ENCODE results near the gene PLEKHB1. TPM values are rescaled to one million over a fixed set of nuclear protein-coding genes. Genes with fewer than 3 reads are reported as not detected.
A peak's percentile ranks its signal among the peaks of the same experiment; 100 is the strongest.

Gene PLEKHB1
- total RNA-seq, 2 experiments from 2014 or later: 2.3 to 11.8 TPM

DNA sequence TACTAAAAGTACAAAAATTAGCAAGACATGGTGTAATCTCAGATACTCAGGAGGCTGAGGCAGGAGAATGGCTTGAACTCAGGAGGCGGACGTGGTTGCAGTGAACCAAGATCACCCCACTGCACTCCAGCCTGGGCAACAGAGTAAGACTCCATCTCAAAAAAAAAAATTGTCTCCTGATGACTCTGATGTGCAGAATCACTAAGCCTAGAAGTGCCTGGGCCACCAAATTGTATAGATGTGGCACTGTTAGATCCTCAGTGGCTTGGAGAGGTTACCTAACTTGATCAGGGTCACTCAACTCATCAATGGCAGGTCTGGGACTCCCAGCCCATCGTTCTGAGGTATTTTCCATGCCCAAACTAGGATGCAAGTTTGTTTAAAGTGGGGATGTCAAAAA lies 10.6 kb downstream of the PLEKHB1 start:
- TF ChIP-seq, protein P1, sequence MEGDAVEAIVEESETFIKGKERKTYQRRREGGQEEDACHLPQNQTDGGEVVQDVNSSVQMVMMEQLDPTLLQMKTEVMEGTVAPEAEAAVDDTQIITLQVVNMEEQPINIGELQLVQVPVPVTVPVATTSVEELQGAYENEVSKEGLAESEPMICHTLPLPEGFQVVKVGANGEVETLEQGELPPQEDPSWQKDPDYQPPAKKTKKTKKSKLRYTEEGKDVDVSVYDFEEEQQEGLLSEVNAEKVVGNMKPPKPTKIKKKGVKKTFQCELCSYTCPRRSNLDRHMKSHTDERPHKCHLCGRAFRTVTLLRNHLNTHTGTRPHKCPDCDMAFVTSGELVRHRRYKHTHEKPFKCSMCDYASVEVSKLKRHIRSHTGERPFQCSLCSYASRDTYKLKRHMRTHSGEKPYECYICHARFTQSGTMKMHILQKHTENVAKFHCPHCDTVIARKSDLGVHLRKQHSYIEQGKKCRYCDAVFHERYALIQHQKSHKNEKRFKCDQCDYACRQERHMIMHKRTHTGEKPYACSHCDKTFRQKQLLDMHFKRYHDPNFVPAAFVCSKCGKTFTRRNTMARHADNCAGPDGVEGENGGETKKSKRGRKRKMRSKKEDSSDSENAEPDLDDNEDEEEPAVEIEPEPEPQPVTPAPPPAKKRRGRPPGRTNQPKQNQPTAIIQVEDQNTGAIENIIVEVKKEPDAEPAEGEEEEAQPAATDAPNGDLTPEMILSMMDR (conservative IDR thresholded peaks at IDR 0.05; ENCODE audit: low read length): no peak
- no peak for TF ChIP-seq EZH2phosphoT487 (IDR thresholded peaks at IDR 0.05; ENCODE audit: borderline replicate concordance, low read depth, low read length)
- Histone ChIP-seq H3K4me1 (ENCODE audit: insufficient read depth, low read length, poor library complexity, severe bottlenecking) (no peaks in the 10 kb centered on the region), H3K4me2 (ENCODE audit: low read length) (no peak overlapping the region), H3K9me3 (ENCODE audit: low read length) (no peaks in the 10 kb centered on the region), H2AFZ (ENCODE audit: low read length) (no peak overlapping the region), H3K9me2 (ENCODE audit: insufficient read depth, low read length) (no peaks in the 10 kb centered on the region), H3K27ac (ENCODE audit: low read depth, low read length, poor library complexity, severe bottlenecking) (no peak overlapping the region), H4K20me1 (ENCODE audit: insufficient read depth, low read length) (no peaks in the 10 kb centered on the region), H3K4me3 (ENCODE audit: low read depth, low read length, poor library complexity, severe bottlenecking) (no peak overlapping the region), H3K36me3 (ENCODE audit: insufficient read depth, low read length) (no peaks in the 10 kb centered on the region), H3K79me2 (ENCODE audit: insufficient read depth, low read depth, low read length) (no peaks in the 10 kb centered on the region)
- intact Hi-C loops (cut with micrococcal nuclease; ENCODE audit: unreplicated experiment): no loop called here
- POLR2A ChIA-PET: no interaction called here
- CTCF ChIA-PET (ENCODE audit: unreplicated experiment): no interaction called here
- no TSS peak for BruUV-seq (replicated peaks)
- DNase-seq (ENCODE audit: low spot score): no peak

DNA sequence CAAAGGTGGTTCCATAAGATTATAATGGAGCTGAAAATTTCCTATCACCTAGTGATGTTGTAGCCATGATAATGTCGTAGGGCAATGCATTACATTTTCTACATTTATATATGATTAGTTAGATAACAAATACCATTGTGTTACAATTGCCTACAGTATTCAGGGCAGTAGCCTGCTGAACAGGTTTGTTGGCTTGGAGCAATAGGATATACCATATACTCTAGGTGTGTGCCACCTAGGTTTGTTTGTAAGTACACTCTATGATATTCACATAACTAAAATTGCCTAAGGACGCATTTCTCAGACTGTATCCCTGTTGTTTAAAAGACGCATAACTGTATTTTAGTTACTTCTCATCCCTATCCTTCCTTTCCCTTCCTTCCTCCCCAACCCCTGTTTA lies 13.6 kb downstream of the PLEKHB1 start:
- no peak for TF ChIP-seq EZH2phosphoT487 (IDR thresholded peaks at IDR 0.05; ENCODE audit: borderline replicate concordance, low read depth, low read length)
- TF ChIP-seq, protein P1 (conservative IDR thresholded peaks at IDR 0.05; ENCODE audit: low read length): no peak

DNA sequence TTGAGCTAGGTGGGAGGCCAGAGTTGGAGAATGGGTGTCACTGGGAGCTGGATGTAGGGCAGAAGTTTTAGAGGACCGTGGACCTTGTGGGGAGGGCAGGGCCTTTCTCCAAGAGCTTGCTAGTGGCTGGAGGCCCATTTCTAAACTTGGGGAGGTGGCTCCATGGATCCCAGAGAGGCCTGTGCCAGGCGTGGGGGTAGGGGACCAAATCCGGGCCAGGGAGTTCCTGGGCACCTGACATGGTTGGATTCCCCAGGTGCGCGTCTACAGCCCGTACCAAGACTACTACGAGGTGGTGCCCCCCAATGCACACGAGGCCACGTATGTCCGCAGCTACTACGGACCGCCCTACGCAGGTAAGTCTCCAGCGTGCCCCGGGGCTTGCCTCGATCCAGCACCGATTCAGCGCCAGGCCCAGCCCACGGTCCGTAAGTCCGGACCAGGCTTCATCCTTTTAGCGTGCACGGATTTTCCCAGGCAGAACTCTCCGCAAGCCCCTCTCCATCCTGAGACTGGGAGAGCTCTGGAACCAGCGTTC lies 14.2 kb downstream of the PLEKHB1 start:
- Histone ChIP-seq H3K9me2 (ENCODE audit: insufficient read depth, low read length) (no peaks in the 10 kb centered on the region), H3K36me3 (ENCODE audit: insufficient read depth, low read length) (no peaks in the 10 kb centered on the region), H3K79me2 (ENCODE audit: insufficient read depth, low read depth, low read length) (no peaks in the 10 kb centered on the region), H3K4me3 (ENCODE audit: low read depth, low read length, poor library complexity, severe bottlenecking) (no peak overlapping the region), H3K4me1 (ENCODE audit: insufficient read depth, low read length, poor library complexity, severe bottlenecking) (no peaks in the 10 kb centered on the region), H2AFZ (ENCODE audit: low read length) (no peak overlapping the region), H3K9me3 (ENCODE audit: low read length) (no peaks in the 10 kb centered on the region), H3K4me2 (ENCODE audit: low read length) (peak overlapping the region; percentile 51; the same call in 1 of the 2 replicates), H3K27ac (ENCODE audit: low read depth, low read length, poor library complexity, severe bottlenecking) (no peak overlapping the region), H4K20me1 (ENCODE audit: insufficient read depth, low read length) (no peaks in the 10 kb centered on the region)
- no peak for DNase-seq (ENCODE audit: low spot score)
- intact Hi-C loops (cut with micrococcal nuclease; ENCODE audit: unreplicated experiment): loop anchor here (1.0 to 5.0 kb wide), 5 partner anchors 35 to 309 kb away; no protein-coding TSS in a partner anchor
- POLR2A ChIA-PET: interaction anchor here (0.8 kb wide), 1 partner anchor 210 kb away, joined by 3 read pairs; no protein-coding TSS in a partner anchor
- BruUV-seq (replicated peaks): no TSS peak
- TF ChIP-seq EZH2phosphoT487 (IDR thresholded peaks at IDR 0.05; ENCODE audit: borderline replicate concordance, low read depth, low read length): no peak
- TF ChIP-seq, protein P1 (conservative IDR thresholded peaks at IDR 0.05; ENCODE audit: low read length): no peak
- CTCF ChIA-PET (ENCODE audit: unreplicated experiment): interaction anchor here (0.6 to 1.4 kb wide), 4 partner anchors 11 to 311 kb away, joined by 3 to 6 read pairs (median 3); no protein-coding TSS in a partner anchor

More for the DNA sequence above, 13.6 kb downstream of the PLEKHB1 start:
- H3K79me2 ChIP-seq (ENCODE audit: insufficient read depth, low read depth, low read length): no peaks in the 10 kb centered on the region
- POLR2A ChIA-PET: interaction anchor here (1.0 kb wide), 1 partner anchor 180 kb away, joined by 3 read pairs; no protein-coding TSS in a partner anchor
- no peak overlapping the region for H3K27ac ChIP-seq (ENCODE audit: low read depth, low read length, poor library complexity, severe bottlenecking)
- no peaks in the 10 kb centered on the region for H3K9me3 ChIP-seq (ENCODE audit: low read length)
- intact Hi-C loops (cut with micrococcal nuclease; ENCODE audit: unreplicated experiment): loop anchor here (2.0 to 5.0 kb wide), 2 partner anchors 243 to 257 kb away; no protein-coding TSS in a partner anchor
- no peak overlapping the region for H3K4me3 ChIP-seq (ENCODE audit: low read depth, low read length, poor library complexity, severe bottlenecking)
- no peaks in the 10 kb centered on the region for H3K9me2 ChIP-seq (ENCODE audit: insufficient read depth, low read length)
- CTCF ChIA-PET (ENCODE audit: unreplicated experiment): interaction anchor here (0.7 to 1.4 kb wide), 3 partner anchors 34 to 257 kb away, joined by 3 read pairs; no protein-coding TSS in a partner anchor
- no peak overlapping the region for H3K4me2 ChIP-seq (ENCODE audit: low read length)
- DNase-seq (ENCODE audit: low spot score): no peak
- H3K4me1 ChIP-seq (ENCODE audit: insufficient read depth, low read length, poor library complexity, severe bottlenecking): no peaks in the 10 kb centered on the region
- no peaks in the 10 kb centered on the region for H3K36me3 ChIP-seq (ENCODE audit: insufficient read depth, low read length)
- no TSS peak for BruUV-seq (replicated peaks)
- H2AFZ ChIP-seq (ENCODE audit: low read length): no peak overlapping the region
- no peaks in the 10 kb centered on the region for H4K20me1 ChIP-seq (ENCODE audit: insufficient read depth, low read length)

Measured in OCI-LY7 (cell line).